Measurements from ENCODE around the gene TAS2R8. TPM values are rescaled to one million over a fixed set of nuclear protein-coding genes. Genes with fewer than 3 reads are reported as not detected.

Gene TAS2R8
- total and polyA plus RNA-seq, 10 of the 15 experiments (the other 5 are each of a cell fraction or from before 2014, with no cell fraction given) = not detected

DNA sequence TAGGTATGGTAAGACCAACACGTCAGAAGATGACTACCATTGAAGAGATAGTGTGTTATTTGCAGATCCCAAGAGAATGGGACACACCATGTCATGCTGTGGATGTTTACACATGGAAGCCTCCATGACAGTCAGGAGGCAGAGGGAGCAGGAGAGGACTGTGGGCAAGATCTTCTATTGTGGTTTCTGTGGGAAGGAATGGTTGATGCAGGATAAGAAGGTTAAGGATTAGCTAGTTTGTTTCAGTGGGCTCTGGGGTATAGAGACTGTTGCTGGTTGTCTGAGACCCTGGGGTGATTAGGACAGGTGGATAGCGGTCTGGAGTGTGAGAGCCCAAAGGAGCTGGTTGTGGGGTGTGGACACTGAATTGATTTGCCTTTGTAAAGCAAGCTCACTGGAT is 28.0 kb downstream of the TAS2R8 start (continued):
- TF ChIP-seq CUX1 (IDR thresholded peaks at IDR 0.05; ENCODE audit: insufficient replicate concordance, low read depth, low read length) = no peak
- TF ChIP-seq SMAD5 (IDR thresholded peaks at IDR 0.05; ENCODE audit: low read depth) = no peak

DNA sequence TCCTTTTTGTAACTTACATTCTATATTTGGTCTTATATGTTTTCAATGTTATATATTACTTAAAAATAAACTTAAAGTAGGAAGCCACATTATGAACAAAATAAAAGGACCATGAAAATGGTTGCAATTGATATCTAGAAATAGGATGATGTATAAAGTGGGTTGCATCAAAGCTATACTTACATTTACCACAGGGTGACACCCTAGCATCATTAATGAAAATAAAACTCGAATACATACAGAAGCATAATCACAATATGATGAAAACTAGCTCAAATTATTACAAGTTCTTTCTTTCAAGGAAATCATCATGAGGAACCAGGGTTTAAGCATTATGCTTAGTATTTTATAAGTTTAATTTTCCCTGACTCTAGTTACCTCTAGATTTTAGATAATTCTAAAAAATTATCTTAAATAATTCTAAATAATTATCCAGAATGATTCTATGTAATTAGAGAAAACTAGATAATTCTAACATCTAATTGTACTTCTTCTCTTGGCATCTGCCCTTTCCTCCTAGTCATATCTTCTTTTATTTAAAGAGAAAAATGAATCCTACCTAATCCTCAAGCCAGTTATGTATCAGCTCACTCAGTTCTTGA is 35.9 kb downstream of the TAS2R8 start:
- POLR2A ChIA-PET = no interaction called here
- intact Hi-C loops (cut with micrococcal nuclease; ENCODE audit: unreplicated experiment) (loop anchor here (1.0 kb wide), 2 partner anchors 428 to 715 kb away; no protein-coding TSS in a partner anchor), in situ Hi-C loops (cut with MboI) (loop anchor here (5.0 kb wide), 1 partner anchor 426 kb away; no protein-coding TSS in a partner anchor)
- Histone ChIP-seq H3K4me3 (no peak overlapping the region), H3K9me3 (replicated peaks; ENCODE audit: control insufficient read depth, insufficient read depth, low read length) (no peaks in the 10 kb centered on the region), H3K9ac (ENCODE audit: control insufficient read depth, insufficient read depth, low read length) (no peak overlapping the region), H4K20me1 (ENCODE audit: control insufficient read depth, insufficient read depth) (no peaks in the 10 kb centered on the region), H3K27ac (ENCODE audit: control insufficient read depth, insufficient read depth) (no peak overlapping the region), H3K27me3 (replicated peaks in 1 of 2; ENCODE audit: control insufficient read depth in 2 of 2, insufficient read depth in 2 of 2, low read length in 1 of 2) (peaks cover 0 to 5% of the 10 kb centered on the region in 2 experiments; a peak in 1 of 4 replicates), H3K4me1 (ENCODE audit: control insufficient read depth, insufficient read depth, low read length) (no peaks in the 10 kb centered on the region), H2AFZ (ENCODE audit: control insufficient read depth, low read depth, low read length) (no peak overlapping the region), H3K36me3 (ENCODE audit: control insufficient read depth in 2 of 2, insufficient read depth in 2 of 2, low read length in 1 of 2) (no peaks in the 10 kb centered on the region), H3K4me2 (ENCODE audit: control insufficient read depth, insufficient read depth) (no peak overlapping the region), H3K79me2 (ENCODE audit: control insufficient read depth, insufficient read depth, low read length) (no peaks in the 10 kb centered on the region)
- CTCF ChIA-PET = interaction anchor here (0.6 to 3.4 kb wide), 18 partner anchors 13 to 1556 kb away, joined by 3 to 30 read pairs (median 4); no protein-coding TSS in a partner anchor
- TF ChIP-seq SMC3 (IDR thresholded peaks at IDR 0.05; ENCODE audit: borderline replicate concordance, low read length) = peak; percentile 80; the same call in 1 of the 2 replicates
- TF ChIP-seq CTCF (IDR thresholded peaks at IDR 0.05 in 2 of 3, conservative IDR thresholded peaks at IDR 0.05 in 1 of 3; ENCODE audit: control insufficient read depth in 2 of 3, extremely low read depth in 1 of 3, insufficient read depth in 1 of 3, low read depth in 3 of 3, low read length in 3 of 3) = peak; percentile 40 to 66 (median 50); a peak in 5 of 6 replicates
- TF ChIP-seq NKRF (conservative IDR thresholded peaks at IDR 0.05) = no peak
- peak; percentile 77 for TF ChIP-seq RAD21 (IDR thresholded peaks at IDR 0.05; ENCODE audit: insufficient read depth, low read depth, low read length)
- FAIRE-seq = no peak
- RAD21 ChIA-PET (ENCODE audit: unreplicated experiment) = interaction anchor here (0.6 to 3.2 kb wide), 10 partner anchors 418 to 1510 kb away, joined by 3 to 33 read pairs (median 3); no protein-coding TSS in a partner anchor
- ATAC-seq = 0 out of 3 replicates have a peak, but pooled peaks have one; percentile 37
- SMC1A ChIA-PET (ENCODE audit: uncharacterized antibody, unreplicated experiment) = interaction anchor here (0.5 to 3.5 kb wide), 12 partner anchors 10 to 1965 kb away, joined by 3 to 33 read pairs (median 3); no protein-coding TSS in a partner anchor
- 8% methylated on average over 1 of the region's 1 CpG for WGBS (ENCODE audit: insufficient coverage, insufficient replicate concordance, low lambda C conversion rate, missing lambda C conversion rate)
- no TSS peak for BruUV-seq (replicated peaks)
- DNase-seq (ENCODE audit: low read depth, low spot score) = no peak
